ENCODE data around the gene SOAT2.
"Not testable (repeated sequence)": the region's sequence is repeated elsewhere in the genome, so short reads cannot be mapped to it uniquely, and the experiment has no call there.

The SOAT2 gene

DNA sequence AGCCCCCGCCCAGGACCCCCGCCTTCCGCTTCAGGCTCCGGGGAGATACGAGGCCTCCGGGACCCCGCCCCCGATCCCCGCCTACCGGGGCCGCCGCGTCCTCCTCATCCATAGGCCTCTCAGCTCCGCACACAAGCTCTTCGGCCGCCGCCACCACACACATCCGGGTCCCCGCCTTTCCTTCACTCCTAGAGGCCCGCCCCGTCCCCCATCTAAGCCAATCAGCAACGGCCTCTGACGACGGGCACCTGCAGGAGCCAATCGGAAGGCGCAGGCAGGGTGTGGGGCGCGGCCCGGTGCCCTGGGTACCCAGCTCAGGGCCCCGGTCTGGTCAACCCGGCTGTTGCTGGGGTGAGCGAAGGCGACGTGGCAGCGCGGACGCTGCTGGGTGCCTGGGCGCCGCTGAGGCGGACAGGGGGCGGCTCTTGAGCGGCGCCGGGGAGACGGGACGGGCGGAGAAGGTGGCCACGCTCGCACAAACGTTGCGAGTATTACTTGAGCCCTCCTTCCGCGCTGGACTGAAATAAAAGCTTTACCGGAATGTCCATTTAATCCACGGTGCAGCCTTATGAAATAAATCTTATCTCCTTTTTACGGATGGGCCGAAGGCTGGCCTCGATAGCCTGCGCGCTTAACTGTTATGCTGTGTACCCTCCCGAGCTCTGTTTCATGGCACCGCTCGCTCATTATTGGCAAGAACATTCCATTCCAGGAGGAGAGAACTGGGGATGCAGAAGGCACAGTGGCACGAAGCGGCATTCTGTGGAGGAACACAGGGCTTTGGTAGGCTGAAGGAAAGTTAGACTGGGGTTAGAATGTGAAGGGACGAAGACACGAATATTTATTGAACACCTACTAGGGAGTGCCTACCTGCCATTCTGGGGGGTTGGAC is 23.8 kb upstream of the SOAT2 start, which contains the start of gene SPRYD3:
Gene SPRYD3 (minus strand): TSS at position 165 of the 892 bp plus-strand sequence. CDS start 57 bp downstream, at position 108.
- DNase-seq, result peak; percentile 96
- peak; percentile 99 for ATAC-seq

DNA sequence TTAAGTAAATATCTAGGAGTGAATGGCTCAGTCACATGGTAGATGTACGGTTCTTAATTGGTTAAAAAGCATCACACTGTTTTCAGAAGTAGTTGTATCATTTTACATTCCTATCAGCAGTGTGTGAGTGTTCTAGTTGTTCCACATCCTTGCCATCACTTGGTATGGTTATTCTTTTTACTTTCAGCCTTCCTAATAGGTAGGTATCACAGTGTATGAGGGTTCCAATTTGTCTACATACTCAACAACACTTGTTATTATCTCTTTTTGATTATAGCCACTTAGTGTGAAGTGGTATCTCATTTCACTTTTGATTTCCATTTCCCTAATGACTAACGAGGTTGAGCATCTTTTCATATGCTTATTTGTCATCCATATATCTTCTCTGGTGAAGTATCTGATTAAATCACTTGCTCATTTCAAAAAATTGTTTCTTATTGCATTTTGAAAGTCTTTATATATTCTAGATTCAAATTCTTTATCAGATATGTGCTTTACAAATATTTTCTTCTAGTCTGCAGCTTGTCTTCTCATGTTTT is 20.6 kb upstream of the SOAT2 start:
- ATAC-seq, result no peak

GRCh38 chr12:53086361-53086760 is 16.9 kb upstream of the SOAT2 start:
- ATAC-seq, result no peak
- no peak for DNase-seq

More for the DNA sequence above, 20.6 kb upstream of the SOAT2 start:
- no peak for DNase-seq

DNA sequence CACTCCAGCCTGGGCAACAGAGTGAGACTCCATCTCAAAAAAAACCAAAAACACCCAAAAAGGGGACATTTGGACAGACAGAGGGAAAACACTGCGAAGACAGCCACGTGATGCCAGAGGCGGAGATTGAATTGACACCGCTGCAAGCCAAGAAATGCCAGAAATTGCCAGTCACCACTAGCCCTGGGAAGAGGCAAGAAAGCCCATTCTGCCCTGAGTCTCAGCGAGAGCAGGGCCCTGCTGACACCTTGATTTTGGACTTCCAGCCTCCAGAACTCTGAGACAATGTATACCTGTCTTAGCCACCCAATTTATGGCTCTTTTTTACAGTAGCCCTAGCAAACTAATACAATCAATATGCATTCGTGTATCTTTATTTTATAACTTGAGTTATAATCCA is 13.2 kb upstream of the SOAT2 start:
- ATAC-seq, result no peak

GRCh38 chr12:53090554-53090953 is 12.7 kb upstream of the SOAT2 start:
- ATAC-seq (no peak), DNase-seq (no peak)

More for the DNA sequence above, 13.2 kb upstream of the SOAT2 start:
- DNase-seq, result no peak

DNA sequence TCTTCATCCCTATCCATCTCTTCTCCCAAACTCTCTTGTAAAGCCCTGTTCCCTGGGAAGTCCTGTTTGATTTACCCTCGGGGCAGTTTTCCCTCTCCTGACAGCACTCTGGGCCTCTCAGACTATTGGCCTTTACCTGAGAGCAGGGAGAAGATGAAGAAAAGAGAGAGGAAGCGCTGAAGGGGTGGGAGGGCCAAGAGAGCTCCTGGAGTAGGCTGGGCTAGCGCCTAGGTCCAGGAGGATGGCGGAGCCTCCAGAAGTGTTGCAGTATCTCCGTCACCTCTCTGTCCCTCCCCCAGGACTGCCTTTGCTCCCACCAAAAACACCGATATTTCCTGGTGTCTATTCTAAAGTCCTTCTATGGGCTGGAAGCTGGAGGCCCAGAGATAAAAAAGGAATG is 11.5 kb upstream of the SOAT2 start:
- DNase-seq, result no peak
- no peak for ATAC-seq

- DNase-seq, result no peak
- ATAC-seq, result no peak
Measured at GRCh38 chr12:53093777-53094393, 9.4 kb upstream of the SOAT2 start.

- ATAC-seq, result no peak
Measured at GRCh38 chr12:53094394-53094787, 8.9 kb upstream of the SOAT2 start.

DNA sequence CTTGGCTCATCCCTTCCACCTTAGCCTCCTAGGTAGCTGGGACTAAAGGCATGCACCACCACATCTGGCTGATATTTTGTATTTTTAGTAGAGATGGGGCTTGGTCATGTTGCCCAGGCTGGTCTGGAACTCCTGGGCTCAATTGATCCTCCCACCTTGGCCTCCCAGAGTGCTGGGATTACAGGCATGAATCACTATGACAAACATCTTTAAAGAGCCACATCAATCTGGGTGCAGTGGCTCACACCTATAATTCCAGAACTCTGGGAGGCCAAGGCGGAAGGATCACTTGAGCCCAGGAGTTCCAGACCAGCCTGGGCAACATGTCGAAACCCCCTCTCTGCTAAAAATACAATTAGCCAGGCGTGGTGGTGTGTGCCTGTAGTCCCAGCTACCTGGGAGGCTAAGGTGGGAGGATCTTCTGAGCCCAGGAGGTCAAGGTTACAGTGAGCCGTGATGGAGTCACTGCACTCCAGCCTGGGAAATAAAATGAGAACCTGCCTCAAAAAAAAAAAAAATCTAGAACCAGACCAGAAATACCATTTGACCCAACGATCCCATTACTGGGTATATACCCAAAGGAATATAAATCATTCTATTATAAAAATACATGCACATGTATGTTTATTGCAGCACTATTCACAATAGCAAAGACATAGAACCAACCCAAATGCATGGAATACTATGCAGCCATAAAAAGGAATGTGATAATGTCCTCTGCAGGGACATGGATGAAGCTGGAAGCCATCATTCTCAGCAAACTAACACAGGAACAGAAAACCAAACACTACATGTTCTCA is 8.3 kb upstream of the SOAT2 start:
- ATAC-seq, DNase-seq: not testable (repeated sequence)

More at GRCh38 chr12:53094394-53094787, 8.9 kb upstream of the SOAT2 start:
- DNase-seq, result no peak

DNA sequence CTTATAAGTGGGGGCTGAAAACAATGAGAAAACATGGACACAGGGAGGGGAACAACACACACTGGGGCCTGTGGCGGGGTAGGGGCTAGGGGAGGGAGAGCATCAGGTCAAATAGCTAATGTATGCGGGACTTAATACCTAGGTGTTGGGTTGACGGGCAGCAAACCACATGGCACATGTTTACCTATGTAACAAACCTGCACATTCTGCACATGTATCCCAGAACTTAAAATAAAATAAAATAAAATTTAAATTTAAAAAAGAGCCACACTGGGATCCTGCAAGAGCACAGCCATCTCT is 7.7 kb upstream of the SOAT2 start:
- ATAC-seq, DNase-seq: not testable (repeated sequence)

DNA sequence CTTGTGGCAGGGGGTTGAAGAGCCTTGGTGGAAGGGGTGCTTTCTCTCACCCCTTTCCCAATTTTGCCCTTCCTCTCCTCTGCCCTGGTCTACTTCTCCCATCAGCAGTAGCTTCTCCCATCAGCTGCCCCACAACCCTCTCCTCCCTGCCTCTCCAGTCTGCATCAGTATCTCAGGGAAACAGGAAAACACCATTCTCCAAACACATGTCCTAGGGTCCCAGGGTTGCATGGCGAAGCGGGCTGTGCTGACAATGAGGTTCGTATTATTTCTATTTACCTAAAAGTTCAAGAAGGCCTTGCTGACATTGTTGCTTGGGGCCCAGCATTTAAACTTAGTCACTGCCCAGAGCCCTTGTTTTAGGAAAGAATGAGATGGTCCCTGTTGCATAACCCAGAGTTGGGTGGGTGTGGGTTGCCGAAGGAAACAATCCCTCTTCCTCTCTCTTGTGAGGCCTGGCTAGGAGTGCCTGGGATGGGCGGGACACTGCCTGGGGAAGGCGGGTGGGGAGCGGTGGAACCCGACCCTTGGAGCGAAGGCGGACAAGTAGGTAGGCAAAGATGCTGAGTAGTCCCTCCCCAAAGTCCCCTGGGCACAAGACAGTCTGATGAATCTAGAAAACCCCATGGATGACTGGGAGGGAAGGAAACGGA is 7.1 kb upstream of the SOAT2 start:
- no peak for DNase-seq
- ATAC-seq, result no peak

DNA sequence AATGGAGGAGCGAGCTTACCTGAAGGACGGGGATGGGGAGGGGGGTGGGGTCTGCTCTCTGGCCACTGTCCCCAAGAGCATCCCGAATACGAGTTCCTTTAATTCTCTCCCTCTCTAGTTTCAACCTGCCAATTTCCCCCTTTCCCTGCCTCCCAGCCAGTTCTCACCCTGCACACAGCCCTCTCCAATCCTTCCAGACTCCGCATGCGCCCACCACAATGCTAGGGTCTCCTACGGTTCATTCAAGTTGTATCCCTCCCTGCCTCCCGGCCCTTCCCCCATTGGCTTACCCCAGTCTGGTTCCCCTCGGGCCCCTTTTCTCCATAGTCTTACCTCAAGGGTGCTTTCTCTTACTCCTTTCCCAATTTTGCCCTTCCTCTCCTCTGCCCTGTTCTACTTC is 6.5 kb upstream of the SOAT2 start:
- ATAC-seq (no peak), DNase-seq (no peak)

- ATAC-seq, result no peak
- no peak for DNase-seq
Measured at GRCh38 chr12:53097207-53097563, 6.1 kb upstream of the SOAT2 start.

GRCh38 chr12:53097564-53098353 is 5.5 kb upstream of the SOAT2 start, which contains the start of gene IGFBP6:
Gene IGFBP6 (plus strand): TSS chr12:53097667. CDS start chr12:53097718, 51 bp downstream.
- peak; percentile 77 for DNase-seq
- ATAC-seq, result peak; percentile 47

DNA sequence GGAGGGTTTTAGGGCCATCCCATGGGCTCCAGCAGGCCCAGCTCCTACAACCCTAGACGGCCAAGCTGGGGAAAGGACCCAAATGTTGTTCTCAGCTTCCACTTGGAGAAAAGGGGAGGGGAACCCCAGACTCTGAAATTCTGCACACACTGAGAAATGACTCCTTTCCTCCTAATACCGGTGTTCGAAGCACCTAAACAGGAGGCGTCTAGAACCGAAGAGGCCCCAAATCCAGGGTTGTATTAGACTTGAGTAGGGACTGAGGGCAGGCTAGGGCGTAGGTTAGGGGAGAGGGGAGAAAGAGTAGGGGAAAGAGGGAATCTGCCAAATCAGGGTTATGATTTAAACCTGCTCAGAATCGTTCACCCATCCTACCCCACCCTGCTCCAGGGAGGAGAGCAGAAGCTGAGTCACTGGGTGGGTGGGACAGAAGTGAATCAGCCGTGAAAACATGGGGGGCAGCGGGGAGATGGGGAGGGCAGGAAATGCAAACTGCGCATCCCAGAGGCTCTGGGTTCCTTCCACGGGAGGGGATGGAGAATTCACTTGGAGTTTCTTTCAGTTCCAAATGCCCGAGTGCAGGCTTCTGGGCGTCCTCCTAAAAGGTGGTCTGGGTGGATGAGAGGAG is 4.8 kb upstream of the SOAT2 start:
- ATAC-seq (peak; percentile 33), DNase-seq (peak; percentile 64)

DNA sequence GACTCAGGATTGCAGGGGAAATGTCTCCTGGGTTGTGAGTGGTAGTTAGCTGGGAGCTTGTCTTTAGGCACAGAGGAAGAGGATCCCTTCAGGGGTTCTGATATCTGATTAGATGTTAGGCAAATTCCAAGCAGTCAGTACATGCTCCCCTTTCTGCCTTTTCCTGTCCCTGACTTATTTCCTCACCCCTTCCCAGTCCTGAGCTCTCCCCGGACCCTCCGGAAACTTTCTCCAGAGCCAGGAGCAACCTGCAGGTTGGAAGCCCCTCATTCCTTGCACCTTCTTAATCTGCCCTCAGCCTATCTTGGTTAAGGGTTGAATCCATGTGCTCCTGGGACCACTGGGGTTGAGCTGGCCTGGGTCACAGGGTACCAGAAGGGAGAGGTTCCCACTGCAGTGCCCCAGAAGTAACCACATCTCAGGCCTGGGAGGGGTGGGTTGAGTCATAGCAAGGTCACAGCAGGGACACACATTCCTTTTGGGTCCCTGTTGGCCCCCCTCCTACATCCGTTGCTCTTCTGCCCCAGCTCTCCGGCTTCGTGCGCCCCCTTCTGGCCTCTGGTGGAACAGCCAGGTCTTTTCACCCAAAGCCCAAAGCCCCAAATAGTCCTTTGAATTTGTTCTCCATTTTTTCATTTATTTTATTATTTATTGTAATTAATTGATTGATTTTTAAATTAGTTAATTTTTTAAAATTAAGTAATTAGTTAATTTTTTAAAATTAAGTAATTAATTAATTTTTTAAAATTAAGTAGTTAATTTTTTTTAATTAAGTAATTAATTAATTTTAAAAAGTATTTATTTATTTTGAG is 4.0 kb upstream of the SOAT2 start:
- ATAC-seq (peak; percentile 65), DNase-seq (peak; percentile 95)

DNA sequence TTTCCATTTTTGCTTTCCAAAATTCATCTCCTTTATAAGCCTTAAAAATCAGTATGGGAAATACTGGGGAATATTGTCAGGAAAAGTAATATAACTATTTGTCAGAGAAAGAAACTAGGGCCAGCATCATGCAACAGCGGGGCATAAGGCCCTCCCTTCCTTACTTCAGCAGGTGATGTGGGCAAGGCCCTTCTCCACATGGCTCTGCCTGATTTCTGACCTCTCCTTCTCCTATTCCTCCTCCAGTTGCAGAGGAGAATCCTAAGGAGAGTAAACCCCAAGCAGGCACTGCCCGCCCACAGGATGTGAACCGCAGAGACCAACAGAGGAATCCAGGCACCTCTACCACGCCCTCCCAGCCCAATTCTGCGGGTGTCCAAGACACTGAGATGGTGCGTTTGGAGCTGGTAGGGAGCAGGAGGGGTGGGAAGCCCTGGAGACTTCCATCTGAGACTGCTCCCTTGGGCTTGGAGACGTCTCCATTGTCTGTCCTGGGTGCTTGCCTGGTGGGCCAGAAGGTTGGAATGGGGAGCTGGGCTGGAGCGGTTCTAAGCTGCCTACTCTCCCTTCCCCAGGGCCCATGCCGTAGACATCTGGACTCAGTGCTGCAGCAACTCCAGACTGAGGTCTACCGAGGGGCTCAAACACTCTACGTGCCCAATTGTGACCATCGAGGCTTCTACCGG is 2.7 kb upstream of the SOAT2 start:
- no peak for ATAC-seq
- DNase-seq, result no peak

DNA sequence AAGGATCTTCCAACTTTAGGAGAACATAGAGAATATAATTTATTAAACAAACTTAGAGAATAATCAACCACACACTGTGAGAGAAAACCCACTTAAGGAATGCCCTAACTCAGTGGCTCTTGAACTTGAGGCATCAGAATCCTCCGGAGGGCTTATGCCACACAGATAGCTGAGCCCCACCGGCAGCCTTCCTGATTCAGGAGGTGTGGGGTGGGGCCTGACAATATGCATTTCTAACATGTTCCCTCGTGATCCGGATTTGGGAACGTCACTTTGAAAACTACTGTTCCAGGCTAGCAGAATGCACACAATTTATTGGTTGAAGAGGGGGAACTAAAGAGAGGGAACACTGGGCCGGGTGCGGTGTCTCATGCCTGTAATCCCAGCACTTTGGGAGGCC is 2.0 kb upstream of the SOAT2 start:
- no peak for ATAC-seq
- no peak for DNase-seq
